ENCODE measurements around the gene ANK3.
A peak's percentile ranks its signal among the peaks of the same experiment; 100 is the strongest.

The ANK3 gene

DNA sequence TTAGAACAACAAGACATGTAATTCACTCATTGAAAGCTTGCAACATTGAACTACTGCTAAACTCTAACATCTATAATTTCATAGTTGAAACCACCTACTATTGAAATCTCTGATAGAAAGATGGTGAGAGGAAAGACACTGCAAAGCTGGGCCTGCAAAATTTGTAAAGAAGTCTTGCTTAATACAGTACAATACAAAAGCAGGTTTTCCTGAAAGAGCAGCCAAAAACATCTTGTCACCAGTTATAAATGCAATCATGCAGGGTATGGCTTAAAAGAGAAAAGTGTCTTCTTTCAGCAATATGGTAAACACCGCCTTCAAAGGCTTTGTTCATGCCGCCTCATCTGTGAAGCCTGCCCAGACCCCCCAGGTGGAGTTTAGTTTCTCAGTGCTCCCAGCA is 109.2 kb downstream of the ANK3 start:
- DNase-seq (ENCODE audit: low spot score), result no peak

DNA sequence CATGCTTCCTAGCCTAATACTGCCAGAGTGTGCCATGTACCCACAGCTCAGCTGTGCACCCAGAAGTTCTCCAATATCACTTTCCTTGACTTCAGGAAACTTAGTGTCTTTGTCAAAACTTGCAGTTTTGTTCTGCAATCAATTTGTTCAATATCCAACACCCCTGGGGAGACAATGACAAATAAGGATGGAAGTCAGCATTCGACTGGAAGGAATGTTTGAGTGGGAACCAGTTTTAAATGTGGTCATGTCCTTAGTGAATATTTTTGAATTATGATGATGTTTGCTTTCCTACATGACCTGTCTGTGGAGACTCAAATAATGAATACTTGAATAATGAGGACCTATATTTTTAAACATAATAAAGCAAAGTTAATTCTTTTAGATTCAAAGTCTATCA is 112.0 kb downstream of the ANK3 start:
- peak; percentile 4 for DNase-seq (ENCODE audit: low spot score)

DNA sequence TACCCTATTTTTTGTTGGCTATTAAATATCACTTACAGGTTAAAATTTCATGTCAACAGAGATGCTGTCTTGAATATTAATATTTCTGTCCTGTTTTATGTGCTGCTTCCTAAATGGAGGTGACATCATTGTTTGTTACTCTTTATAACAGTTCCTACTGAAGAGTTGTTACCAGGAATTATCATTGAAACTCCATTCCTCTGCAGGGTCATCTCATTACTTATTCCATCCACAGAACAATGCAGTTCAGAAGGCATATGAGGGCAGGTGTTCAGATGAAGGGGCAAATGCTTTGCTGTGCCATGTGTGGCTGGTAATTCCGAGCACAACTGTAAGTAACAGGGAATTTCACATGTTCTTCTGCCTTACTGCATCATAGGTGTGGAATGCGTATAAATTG is 113.4 kb downstream of the ANK3 start:
- no peak for DNase-seq (ENCODE audit: low spot score)

DNA sequence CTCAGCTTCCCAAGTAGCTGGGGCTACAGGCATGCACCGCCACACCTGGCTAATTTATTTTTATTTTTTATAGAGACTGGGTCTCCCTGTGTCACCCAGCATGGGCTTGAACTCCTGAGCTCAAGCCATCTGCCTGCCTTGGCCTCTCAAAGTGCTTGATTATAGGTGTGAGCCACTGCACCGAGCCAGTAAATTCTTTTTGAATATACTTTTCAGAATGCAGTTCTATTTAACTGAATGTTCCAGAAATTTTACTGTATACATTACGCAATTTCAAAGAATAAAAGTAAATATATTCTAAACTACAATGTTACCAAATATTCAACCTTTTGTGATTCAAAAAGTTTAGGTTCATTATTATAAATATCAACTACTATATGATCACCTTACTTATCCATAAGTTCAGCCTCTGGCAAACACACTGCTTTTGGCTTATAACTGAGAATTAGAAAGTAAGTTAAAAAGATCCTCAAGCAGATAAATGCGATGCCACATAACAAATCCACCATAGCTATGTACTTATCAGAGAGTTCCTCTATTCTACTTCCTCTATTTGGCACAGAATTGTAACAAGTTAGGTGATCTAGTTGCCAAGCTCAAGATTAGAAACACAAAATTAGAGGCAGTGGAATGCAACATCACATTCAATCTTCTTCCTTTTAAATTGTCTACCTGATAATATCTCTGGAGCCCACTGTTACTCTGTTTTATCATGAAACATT is 118.2 kb downstream of the ANK3 start:
- no peak for DNase-seq (ENCODE audit: low spot score)

DNA sequence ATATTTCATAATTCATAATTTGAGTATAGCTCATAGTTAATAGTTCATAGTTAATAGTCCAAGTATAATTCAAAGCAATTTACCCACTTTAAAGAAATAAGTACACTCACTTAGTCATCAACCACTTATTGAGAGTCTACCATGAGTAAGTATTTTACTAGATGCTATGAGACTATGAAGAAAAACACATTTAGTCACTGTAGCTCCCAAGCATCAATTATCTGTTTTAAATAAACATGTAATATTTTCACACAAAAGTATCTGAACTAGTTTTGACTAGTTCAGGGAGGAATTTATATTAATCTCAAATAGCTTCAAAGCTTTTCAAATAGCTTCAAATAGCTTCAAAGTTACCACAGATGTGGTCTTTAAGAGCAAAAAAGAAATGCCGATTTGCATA is 119.2 kb downstream of the ANK3 start:
- DNase-seq (ENCODE audit: low spot score), result peak; percentile 8

DNA sequence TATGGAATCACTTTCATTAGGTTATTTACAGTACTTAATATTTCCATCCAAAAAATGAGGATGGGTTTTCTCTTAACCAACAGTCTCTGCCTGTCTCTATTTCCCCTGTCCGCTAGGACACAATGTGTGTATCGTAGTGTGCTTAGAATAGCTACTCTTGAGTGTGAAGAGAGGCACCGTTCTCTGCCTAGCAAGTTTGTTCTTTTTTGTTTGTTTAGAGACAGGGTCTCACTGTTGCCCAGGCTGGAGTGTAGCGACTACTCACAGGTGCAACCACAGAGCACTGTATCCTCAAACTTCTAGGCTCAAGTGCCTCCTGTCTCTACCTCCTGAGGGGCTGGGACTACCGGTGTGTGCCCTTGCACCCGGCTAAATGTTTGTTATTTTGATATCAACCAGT is 121.9 kb downstream of the ANK3 start:
- DNase-seq (ENCODE audit: low spot score), result no peak

DNA sequence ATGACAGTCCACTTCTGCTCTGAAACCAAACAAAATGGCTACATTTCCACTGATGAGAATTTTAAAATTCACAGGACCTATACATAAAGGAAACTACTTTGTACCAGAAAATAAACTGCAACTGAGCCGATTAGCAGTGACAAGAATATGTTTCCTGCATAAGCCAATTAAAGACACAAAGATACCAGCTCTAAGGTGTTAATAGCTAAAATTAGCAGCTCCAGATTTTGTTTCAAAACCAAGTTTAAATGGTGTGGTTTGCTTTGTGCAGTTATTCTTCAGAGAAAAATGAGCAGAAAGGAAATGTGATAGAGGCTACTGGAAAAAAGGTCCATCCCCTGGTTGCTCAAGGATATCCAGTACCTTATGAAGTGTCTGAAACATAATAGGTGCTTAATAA is 123.2 kb downstream of the ANK3 start:
- no peak for DNase-seq (ENCODE audit: low spot score)

DNA sequence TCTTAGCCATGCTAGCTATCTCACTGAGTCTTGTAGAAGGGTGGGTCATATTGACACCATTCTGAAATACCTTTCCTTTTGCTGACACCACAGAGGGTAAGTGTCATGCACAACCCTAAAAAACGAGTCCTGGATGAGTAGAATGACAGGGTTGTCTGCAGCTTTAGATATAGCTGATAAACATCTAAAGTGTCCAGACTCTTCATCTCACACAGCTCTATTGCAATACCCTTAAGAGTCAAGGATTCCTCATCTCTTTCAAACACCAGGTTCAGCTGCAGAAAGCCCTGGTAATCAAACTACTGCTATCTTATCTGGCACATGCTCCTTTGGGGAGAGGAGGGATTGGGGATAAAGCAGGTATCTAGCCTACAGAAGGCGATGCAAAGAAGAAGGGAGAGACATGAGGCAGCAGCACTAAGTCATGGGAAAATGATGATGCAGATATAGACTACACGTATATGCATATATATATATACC is 127.0 kb downstream of the ANK3 start:
- no peak for DNase-seq (ENCODE audit: low spot score)

DNA sequence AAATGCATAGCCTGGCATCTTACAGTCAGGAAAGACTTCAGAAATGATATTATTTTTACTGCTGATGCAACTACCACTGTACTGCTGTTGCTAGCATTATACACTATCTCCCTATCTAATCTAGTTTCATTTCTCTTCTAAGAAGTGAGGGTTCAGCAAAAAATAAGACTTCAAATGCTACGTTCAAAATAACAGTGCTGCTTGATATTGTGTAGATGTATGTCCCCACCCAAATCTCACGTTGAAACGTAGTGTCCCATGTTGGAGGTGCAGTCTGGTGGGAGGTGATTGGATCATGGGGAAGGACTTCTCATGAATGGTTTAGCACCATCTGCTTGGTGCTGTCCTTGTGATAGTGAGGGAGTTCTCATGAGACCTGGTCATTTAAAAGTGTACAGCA is 129.4 kb downstream of the ANK3 start:
- DNase-seq (ENCODE audit: low spot score), result no peak

DNA sequence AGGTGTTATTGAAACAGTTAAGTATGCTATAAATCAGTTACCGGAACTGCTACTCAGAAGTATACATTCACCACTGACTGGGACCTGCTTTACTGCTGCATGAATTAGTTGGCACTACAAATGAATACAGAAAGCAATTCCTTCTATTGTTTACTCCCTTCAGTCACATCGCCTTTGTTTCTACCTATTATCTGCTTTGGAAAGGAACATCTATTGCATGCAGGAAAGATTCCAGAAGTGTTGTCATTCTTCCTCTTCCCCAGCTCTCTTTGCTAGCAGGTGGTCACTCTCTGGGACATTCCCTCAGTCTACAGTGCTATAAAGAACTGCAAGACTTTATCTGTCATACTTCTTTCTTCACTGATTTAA is 131.3 kb downstream of the ANK3 start:
- DNase-seq (ENCODE audit: low spot score), result no peak

DNA sequence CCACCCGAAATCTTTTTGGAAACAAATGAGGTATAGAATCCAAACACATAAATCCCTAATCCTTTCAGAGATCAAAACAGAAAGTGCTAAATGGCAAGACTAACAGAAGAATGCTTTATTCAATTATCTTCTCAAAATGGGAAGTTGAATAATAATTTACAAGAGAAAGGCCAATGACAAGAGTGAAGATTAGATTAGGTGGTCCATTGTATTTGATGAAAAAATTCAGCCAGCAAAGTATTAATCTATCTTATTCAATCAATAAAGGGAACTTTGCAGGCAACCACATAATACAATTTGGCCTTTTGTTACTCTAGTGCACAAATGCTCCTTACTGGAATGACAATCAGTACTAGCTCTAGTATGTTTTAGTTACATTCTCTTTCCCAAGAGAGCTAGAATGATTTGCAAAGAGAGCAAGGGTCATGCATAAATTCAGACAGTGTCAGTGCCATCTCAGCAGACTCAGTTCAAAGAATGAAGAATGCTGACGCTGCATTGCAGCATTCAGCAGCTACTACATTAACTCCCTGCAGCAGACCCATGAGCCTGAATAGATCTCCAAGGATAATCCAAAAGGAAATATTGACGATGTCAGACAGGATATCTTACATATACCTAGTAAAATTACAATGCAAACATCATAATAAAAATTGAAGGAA is 131.8 kb downstream of the ANK3 start:
- DNase-seq (ENCODE audit: low spot score), result no peak

DNA sequence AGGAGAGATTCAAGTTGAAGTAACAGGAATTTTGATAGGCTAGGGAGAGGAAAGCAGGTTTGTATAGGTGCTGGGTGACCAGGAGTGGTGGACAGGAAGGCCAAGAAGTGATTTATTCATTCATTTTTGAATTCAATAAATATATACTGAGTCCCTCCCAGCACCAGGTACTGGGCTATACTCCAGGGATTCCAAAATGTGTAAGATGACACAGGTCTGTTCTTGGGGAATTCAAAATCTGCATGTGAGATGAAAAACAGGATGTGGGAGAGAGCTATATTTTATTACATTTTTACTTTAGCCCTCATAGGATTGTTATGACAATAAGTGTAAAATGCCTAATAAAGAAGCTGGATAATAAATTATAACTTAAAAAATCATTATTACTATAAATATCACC is 134.9 kb downstream of the ANK3 start:
- no peak for DNase-seq (ENCODE audit: low spot score)

DNA sequence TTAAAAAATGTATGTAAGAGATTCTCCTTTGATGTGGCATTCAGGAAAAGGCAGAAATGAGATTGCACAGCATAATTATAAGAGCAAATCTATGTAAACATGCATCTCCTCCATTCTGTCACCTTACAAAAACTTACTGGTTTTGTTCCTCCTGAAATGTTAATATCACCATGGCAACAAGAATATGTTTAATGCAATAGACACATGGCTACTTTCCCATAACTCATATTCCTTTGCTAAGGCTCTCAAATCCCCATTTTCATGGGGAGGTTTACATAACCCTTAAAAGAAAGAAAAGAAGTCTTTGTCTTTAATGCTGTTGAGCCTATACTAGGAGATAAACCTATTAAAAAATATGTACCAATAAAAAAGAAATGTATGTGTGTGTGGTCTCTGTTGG is 136.2 kb downstream of the ANK3 start:
- DNase-seq (ENCODE audit: low spot score), result no peak

DNA sequence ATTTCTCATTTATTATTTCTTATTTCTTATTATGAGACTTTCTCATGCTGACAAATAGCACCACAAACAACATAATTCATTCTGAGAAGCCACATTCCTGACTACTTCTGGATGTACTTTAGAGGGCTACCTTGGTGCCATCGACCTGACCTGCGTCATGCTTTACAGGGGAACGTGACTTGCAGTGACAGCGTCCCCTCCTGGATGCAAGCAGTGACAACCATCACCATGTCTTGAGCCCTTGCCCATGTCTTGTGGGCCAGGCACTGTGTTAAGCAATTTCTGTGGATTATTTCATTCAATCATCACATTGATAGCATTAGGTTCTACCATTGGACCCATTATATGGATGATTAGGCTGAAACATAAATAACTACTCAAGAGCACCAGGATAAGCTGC is 137.0 kb downstream of the ANK3 start:
- no peak for DNase-seq (ENCODE audit: low spot score)

DNA sequence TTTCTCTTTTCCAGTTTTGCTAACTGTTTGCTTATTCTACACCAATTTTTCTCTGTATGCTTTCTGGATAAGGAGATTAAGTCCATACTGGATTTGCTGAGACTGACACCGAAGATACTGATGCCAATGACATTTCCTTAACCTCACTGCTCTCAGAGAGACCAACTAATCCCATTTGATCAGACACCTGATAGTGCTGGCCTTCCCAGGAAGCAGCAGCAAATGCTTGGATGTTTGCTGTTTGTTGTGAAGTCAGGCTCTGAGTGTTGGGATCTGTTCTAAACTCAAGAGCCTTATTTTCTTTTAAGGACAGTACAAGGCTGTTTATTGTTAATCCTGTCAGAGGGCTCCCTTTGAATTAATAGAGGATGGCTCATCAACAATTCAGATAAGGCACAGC is 143.3 kb downstream of the ANK3 start:
- DNase-seq (ENCODE audit: low spot score), result no peak

DNA sequence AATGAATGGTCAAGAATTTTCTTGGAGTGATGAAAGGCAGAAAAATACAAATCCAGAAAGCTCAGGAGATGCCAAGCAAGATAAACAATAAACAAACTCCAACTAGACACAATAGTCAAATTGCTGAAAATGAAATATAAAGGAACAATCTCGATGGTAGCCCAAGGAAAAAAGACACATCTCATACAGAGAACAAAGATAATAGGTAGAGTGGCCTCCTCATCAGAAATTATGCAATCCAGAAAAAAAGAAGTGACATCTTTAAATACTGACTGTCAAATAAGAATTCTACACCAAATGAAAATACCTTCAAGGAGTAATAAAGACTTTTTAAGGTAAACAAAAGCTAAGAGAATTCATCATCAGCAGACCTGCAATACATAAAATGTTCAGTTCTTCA is 150.4 kb downstream of the ANK3 start:
- DNase-seq (ENCODE audit: low spot score), result no peak

DNA sequence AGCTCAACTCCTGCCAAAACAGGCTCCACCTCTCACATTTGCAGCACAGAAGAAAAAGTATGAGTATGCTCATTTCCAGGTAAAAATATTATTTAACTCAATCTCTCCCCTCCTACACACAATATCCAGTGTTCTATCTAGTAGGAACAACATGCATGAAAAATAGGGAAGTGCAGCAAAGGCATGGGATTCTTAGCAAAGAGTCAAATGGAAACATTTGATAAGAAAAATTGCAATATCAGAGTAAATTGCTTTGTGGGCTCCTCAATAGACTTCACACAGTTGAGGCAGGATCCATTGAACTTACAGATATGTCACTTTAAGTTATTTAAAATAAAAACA is 150.9 kb downstream of the ANK3 start:
- DNase-seq (ENCODE audit: low spot score), result no peak

DNA sequence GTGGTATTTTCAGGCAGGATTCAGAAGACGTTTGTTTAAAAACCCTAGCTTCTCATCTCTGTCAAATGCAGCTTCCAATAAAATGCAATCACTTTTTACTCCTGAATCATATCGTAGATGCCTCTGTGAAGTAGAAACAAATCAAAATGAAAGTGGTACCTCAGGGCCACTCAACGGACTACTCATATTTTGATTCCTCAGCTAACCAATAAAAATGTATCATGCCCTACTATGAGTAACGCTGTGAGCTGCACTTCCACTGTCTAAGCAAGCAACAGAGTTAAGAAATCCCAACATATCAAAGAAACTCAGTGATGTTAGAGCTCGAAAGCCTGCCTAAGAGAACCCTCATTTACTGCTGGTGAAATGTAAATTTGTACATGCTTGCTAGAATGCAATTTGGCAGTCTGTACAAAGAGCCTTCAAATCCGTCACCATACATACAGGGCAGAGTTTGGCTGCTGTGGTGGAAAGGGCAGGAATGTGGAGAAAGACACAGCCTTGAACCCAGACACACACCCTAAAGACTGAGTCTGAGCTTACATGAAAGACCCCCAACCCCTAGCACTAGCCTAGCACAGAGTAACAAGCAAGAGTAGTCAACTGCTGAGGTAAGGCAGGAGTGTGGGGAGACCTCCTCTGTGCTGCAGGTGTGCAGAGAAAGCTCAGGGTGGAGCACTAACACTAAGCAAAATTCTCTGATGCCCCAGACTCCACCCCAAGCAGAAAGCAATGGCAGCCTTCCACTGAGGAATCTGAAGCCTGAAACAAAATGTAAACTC is 151.5 kb downstream of the ANK3 start:
- DNase-seq (ENCODE audit: low spot score), result peak; percentile 24

DNA sequence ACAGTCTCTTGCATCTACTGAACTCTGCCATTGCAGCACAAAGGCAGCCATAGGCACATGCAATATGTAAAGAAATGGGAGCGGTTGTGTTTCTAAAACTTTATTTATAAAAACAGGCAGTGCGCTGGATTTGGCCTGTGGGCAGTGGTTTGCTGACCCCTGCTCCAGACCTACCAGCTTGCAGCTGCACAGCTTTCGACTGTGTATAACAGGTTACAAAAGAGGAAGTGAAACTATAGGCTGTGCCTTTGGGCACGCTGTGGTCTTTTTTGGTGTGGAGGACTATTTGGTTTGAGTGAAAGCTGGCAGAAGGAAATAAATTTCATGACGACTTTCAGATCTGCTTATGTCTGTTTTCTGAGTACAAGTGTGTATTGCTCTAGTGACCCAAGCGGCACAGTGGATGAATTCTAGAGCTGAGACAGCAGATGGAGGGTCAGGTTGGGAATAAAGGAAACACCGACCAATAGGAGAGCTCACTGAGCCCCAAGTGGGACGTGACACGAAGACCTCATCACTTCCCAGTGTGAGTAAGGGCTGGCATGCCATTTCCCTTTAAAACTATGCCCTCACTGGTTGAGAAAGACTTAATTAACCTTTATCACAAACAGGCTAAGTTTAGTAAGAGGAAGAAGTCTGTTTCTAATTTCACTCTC is 152.7 kb downstream of the ANK3 start:
- DNase-seq (ENCODE audit: low spot score), result peak; percentile 21

DNA sequence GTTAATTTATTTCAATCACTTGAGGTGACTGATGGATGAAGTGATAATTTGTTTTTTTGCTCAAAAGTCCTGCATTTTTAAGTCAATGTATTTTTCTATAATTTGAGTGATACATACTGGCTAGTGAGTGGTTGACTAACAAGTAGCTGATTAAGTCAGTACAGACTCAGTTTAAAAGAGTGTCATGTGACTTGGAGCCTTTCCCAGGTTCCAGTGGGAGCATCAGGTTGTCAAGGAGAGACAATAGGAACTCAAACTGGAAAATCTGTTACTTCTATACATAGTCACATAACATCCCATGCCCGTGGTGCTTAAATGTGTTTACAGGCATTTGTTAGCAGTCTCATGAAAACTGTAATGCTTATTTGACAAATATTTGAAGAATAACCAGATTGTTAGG is 154.7 kb downstream of the ANK3 start:
- DNase-seq (ENCODE audit: low spot score), result no peak

DNA sequence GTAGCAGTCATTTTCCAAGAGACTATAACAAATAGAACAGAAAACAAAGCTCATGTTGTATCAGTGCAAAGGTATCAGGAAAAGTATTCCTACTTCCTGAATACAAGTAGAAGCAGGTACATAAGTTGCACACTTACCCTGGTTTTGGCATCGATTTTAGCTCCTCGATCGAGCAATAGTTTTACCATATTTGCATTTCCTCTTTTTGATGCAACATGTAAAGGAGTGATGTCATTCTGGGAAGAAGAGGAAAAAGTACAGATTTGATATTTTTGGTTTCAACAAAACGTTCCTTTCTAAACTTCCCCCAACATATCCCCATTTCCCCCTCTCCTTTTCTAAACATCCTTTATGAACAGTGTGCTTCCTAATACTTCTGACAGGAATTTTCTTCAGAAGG is 155.1 kb downstream of the ANK3 start:
- DNase-seq (ENCODE audit: low spot score), result no peak

DNA sequence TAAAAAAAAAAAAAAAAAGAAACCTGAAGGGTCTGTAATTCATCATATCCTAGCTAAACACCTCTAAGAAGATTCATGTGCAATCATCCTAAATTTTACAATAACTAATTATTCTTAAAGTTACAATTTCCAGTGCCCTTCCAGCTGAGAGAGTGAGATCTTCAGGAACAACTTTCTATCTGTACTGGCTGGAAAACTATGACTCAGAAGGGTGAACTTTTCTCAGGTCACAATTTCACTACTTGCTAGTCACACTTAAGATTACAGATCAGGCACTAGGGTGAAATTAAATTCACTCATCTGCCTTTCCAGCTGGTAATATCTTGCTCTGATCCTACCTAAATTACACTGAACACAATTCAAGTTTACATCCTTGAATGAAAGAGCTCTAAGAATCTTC is 158.8 kb downstream of the ANK3 start:
- DNase-seq (ENCODE audit: low spot score), result peak; percentile 5

Measured in GM03348 (cell line).